Tibial nerve (tissue), 3 donors: ENCODE results near the gene MOB1A.

Source experiments
- CTCF ChIP-seq, 5 experiments: fragments of 200-600 bp in 3 of 5; fragments of 450-650 bp in 2 of 5; sonication (generic) in 3 of 5; IDR thresholded peaks; one replicate each; pipeline ENCODE4 v1.5.1; 2016 to 2019; ENCODE audit warnings: antibody characterized with exemption in 5 of 5, mild to moderate bottlenecking in 3 of 5, moderate library complexity in 2 of 5
- POLR2A ChIP-seq, 2 donors: fragments of 450-650 bp; IDR thresholded peaks; one replicate each; pipeline ENCODE4 v1.6.1; 2017; ENCODE audit warnings: antibody characterized with exemption in 2 of 2, mild to moderate bottlenecking in 2 of 2, moderate library complexity in 2 of 2

DNA sequence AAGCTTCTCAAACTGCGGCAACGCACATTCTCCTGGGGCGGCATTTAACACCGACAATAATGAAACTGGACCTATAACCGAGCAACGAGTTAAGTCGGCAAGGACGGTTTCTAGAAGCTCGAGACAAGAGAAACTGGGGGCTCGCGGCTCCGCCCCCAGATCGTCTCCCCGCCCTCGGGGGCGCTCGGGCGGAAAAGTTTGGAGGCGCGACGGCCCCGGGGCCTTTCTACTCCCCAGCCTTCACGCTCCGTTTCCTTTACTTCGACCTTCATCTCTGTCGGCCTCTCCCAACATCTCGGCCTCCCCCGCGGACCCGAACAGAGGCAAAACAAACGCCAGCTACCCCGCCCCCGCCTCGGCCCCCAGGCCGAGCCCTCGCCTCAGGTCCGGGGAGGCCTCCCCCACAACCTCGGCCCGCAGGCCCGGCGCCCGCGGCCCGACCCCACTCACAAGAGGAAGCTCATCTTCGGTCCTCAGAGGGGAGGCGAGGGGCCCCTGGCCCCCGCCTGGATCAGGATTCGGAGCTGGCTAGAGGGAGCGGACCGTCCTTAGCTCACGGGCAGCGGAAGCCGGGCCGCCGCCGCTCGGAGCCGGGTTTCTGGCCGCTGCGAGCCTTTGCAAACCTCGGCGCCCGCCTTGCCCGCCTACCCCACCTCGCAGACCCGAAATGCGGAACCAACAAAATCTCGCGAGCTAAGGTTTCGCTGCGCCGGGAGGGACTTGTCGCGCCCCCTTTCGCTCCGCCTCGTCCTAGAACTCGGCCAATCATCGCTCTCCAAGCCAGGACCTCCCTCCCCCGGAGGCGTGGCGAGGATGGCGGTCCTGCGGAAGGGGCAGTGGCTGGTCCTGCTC, at the start of gene MOB1A:
- TF ChIP-seq CTCF (IDR thresholded peaks at IDR 0.05) (peak in 1 of 5 experiments; percentile 17), POLR2A (IDR thresholded peaks at IDR 0.05) (peak; percentile 80 to 89)
